Activated CD4-positive, alpha-beta memory T cell treated with anti-CD3 and anti-CD28 coated beads for 36 hours (primary cell): ENCODE measurements around the gene LAMTOR4. TPM values are rescaled to one million over a fixed set of nuclear protein-coding genes. Genes with fewer than 3 reads are reported as not detected.
A peak's percentile ranks its signal among the peaks of the same experiment; 100 is the strongest.

Experiments
- CTCF ChIA-PET: fragments of 350-600 bp; sonication (Branson Sonifier 250); formaldehyde crosslinking; loops from one replicate; lab custom pipeline; 2021; ENCODE audit warnings: antibody characterized with exemption, inconsistent platforms; lab: Charles Lee
- POLR2A ChIA-PET: fragments of 350-600 bp; sonication (Branson Sonifier 250); formaldehyde crosslinking; loops from one replicate; lab custom pipeline; 2021; ENCODE audit warnings: antibody characterized with exemption; lab: Charles Lee
- DNase-seq: peaks from one replicate; pipeline ENCODE4 v3.0.0-alpha.2; 2020
- H3K27ac Mint-ChIP-seq: one replicate; pipeline ENCODE4 v1.8.0; 2021; ENCODE audit warnings: mixed read lengths
- H3K27me3 Mint-ChIP-seq: one replicate; pipeline ENCODE4 v1.8.0; 2021; ENCODE audit warnings: mixed read lengths
- H3K36me3 Mint-ChIP-seq: one replicate; pipeline ENCODE4 v1.8.0; 2021; ENCODE audit warnings: mixed read lengths
- H3K4me1 Mint-ChIP-seq: one replicate; pipeline ENCODE4 v1.8.0; 2021; ENCODE audit warnings: low read depth, mixed read lengths
- H3K4me3 Mint-ChIP-seq: one replicate; pipeline ENCODE4 v1.8.0; 2021; ENCODE audit warnings: mild to moderate bottlenecking, mixed read lengths
- H3K9me3 Mint-ChIP-seq: one replicate; pipeline ENCODE4 v1.8.0; 2021; ENCODE audit warnings: mixed read lengths
- intact Hi-C: fragments of 100-400 bp; cut with micrococcal nuclease; formaldehyde crosslinking; loops from one replicate; pipeline ENCODE4 v1.15.1; 2023
- total RNA-seq, 2 experiments: library from RNA; stranded (reverse); gene quantifications; one replicate each; pipeline ENCODE4 v1.2.3, GENCODE V29; 2021

LAMTOR4 gene
- total RNA-seq, 2 experiments from 2014 or later: 136 to 151 TPM

GRCh38 chr7:100163871-100164270, 15.2 kb downstream of the LAMTOR4 start:
- no peaks in the 10 kb centered on the region for H3K27me3 Mint-ChIP-seq
- no peaks in the 10 kb centered on the region for H3K9me3 Mint-ChIP-seq
- peak overlapping the region; percentile 85 for H3K27ac Mint-ChIP-seq
- intact Hi-C loops: no loop called here
- POLR2A ChIA-PET: interaction anchor here (1.0 kb wide), 1 partner anchor 63 kb away, joined by 3 read pairs; the partner anchor contains the start of genes AP4M1 and MCM7
- peaks cover 59% of the 10 kb centered on the region for H3K4me1 Mint-ChIP-seq
- no peak overlapping the region for H3K4me3 Mint-ChIP-seq
- DNase-seq: no peak
- no peaks in the 10 kb centered on the region for H3K36me3 Mint-ChIP-seq
- CTCF ChIA-PET: interaction anchor here (0.6 kb wide), 1 partner anchor 108 kb away, joined by 5 read pairs; no protein-coding TSS in a partner anchor

GRCh38 chr7:100166317-100166940, 17.7 kb downstream of the LAMTOR4 start:
- intact Hi-C loops: loop anchor here (1.0 kb wide), 1 partner anchor 8 kb away; the partner anchor contains the start of gene TRAPPC14
- DNase-seq: peak; percentile 70
- Mint-ChIP-seq H3K9me3 (no peaks in the 10 kb centered on the region), H3K27ac (peak overlapping the region; percentile 47), H3K4me3 (peak overlapping the region; percentile 40), H3K4me1 (peaks cover 74% of the 10 kb centered on the region), H3K27me3 (peaks cover 2% of the 10 kb centered on the region), H3K36me3 (no peaks in the 10 kb centered on the region)
- ChIA-PET POLR2A (interaction anchor here (1.1 kb wide), 1 partner anchor 40 kb away, joined by 3 read pairs; the partner anchor contains the start of gene MBLAC1), CTCF (interaction anchor here (0.8 to 1.9 kb wide), 4 partner anchors 24 to 466 kb away, joined by 3 to 6 read pairs (median 4); no protein-coding TSS in a partner anchor)

GRCh38 chr7:100166970-100167911, 18.5 kb downstream of the LAMTOR4 start:
- H3K36me3 Mint-ChIP-seq: no peaks in the 10 kb centered on the region
- no peak for DNase-seq
- peak overlapping the region; percentile 72 for H3K4me3 Mint-ChIP-seq
- POLR2A ChIA-PET: interaction anchor here (1.1 kb wide), 1 partner anchor 41 kb away, joined by 3 read pairs; the partner anchor contains the start of gene MBLAC1
- peaks cover 2% of the 10 kb centered on the region for H3K27me3 Mint-ChIP-seq
- intact Hi-C loops: loop anchor here (1.0 kb wide), 1 partner anchor 9 kb away; the partner anchor contains the start of gene TRAPPC14
- H3K9me3 Mint-ChIP-seq: no peaks in the 10 kb centered on the region
- CTCF ChIA-PET: interaction anchor here (0.8 to 1.9 kb wide), 5 partner anchors 23 to 465 kb away, joined by 3 to 6 read pairs (median 4); no protein-coding TSS in a partner anchor
- H3K27ac Mint-ChIP-seq: peak overlapping the region; percentile 47
- H3K4me1 Mint-ChIP-seq: peaks cover 77% of the 10 kb centered on the region

- H3K27me3 Mint-ChIP-seq: peaks cover 2% of the 10 kb centered on the region
- H3K27ac Mint-ChIP-seq: peak overlapping the region; percentile 35
- H3K36me3 Mint-ChIP-seq: no peaks in the 10 kb centered on the region
- POLR2A ChIA-PET: no interaction called here
- intact Hi-C loops: no loop called here
- H3K4me3 Mint-ChIP-seq: peak overlapping the region; percentile 72
- H3K4me1 Mint-ChIP-seq: peaks cover 73% of the 10 kb centered on the region
- CTCF ChIA-PET: interaction anchor here (0.6 to 1.6 kb wide), 3 partner anchors 9 to 51 kb away, joined by 3 to 4 read pairs (median 4); partner anchors contain the start of gene GPC2
- H3K9me3 Mint-ChIP-seq: no peaks in the 10 kb centered on the region
- DNase-seq: no peak
Observed at GRCh38 chr7:100167912-100168323, 19.2 kb downstream of the LAMTOR4 start.

GRCh38 chr7:100169147-100169850, 20.6 kb downstream of the LAMTOR4 start:
- Mint-ChIP-seq H3K36me3 (no peaks in the 10 kb centered on the region), H3K27ac (peak overlapping the region; percentile 36)
- no peak for DNase-seq

GRCh38 chr7:100170101-100170897, 21.6 kb downstream of the LAMTOR4 start:
- H3K9me3 Mint-ChIP-seq: no peaks in the 10 kb centered on the region
- DNase-seq: no peak
- H3K4me3 Mint-ChIP-seq: peak overlapping the region; percentile 53
- H3K36me3 Mint-ChIP-seq: no peaks in the 10 kb centered on the region
- peaks cover 56% of the 10 kb centered on the region for H3K4me1 Mint-ChIP-seq
- intact Hi-C loops: no loop called here
- peaks cover 2% of the 10 kb centered on the region for H3K27me3 Mint-ChIP-seq
- ChIA-PET CTCF (no interaction called here), POLR2A (no interaction called here)
- H3K27ac Mint-ChIP-seq: no peak overlapping the region

More at GRCh38 chr7:100169147-100169850, 20.6 kb downstream of the LAMTOR4 start:
- Mint-ChIP-seq H3K4me1 (peaks cover 59% of the 10 kb centered on the region), H3K27me3 (peaks cover 2% of the 10 kb centered on the region), H3K9me3 (no peaks in the 10 kb centered on the region), H3K4me3 (peak overlapping the region; percentile 9)
- intact Hi-C loops: loop anchor here (1.0 kb wide), 1 partner anchor 8 kb away; the partner anchor contains the start of genes GPC2 and STAG3
- CTCF ChIA-PET: no interaction called here
- POLR2A ChIA-PET: no interaction called here

GRCh38 chr7:100171087-100171681, 22.5 kb downstream of the LAMTOR4 start:
- intact Hi-C loops: no loop called here
- ChIA-PET POLR2A (no interaction called here), CTCF (no interaction called here)
- H3K9me3 Mint-ChIP-seq: no peaks in the 10 kb centered on the region
- no peak overlapping the region for H3K4me3 Mint-ChIP-seq
- no peak for DNase-seq
- H3K27me3 Mint-ChIP-seq: peaks cover 2% of the 10 kb centered on the region
- no peaks in the 10 kb centered on the region for H3K36me3 Mint-ChIP-seq
- H3K4me1 Mint-ChIP-seq: peaks cover 52% of the 10 kb centered on the region
- H3K27ac Mint-ChIP-seq: no peak overlapping the region

GRCh38 chr7:100171840-100172239, 23.1 kb downstream of the LAMTOR4 start:
- Mint-ChIP-seq H3K27ac (no peak overlapping the region), H3K27me3 (peaks cover 2% of the 10 kb centered on the region), H3K9me3 (no peaks in the 10 kb centered on the region), H3K4me1 (peaks cover 51% of the 10 kb centered on the region), H3K36me3 (no peaks in the 10 kb centered on the region), H3K4me3 (peak overlapping the region; percentile 50)
- ChIA-PET CTCF (no interaction called here), POLR2A (interaction anchor here (0.6 kb wide), 1 partner anchor 264 kb away, joined by 4 read pairs; no protein-coding TSS in a partner anchor)
- intact Hi-C loops: no loop called here
- DNase-seq: no peak

GRCh38 chr7:100173806-100174495, 25.2 kb downstream of the LAMTOR4 start:
- Mint-ChIP-seq H3K27me3 (peaks cover 2% of the 10 kb centered on the region), H3K4me1 (peaks cover 37% of the 10 kb centered on the region), H3K4me3 (no peak overlapping the region), H3K9me3 (no peaks in the 10 kb centered on the region), H3K36me3 (no peaks in the 10 kb centered on the region), H3K27ac (no peak overlapping the region)
- no peak for DNase-seq
- ChIA-PET CTCF (interaction anchor here (1.0 kb wide), 1 partner anchor 234 kb away, joined by 3 read pairs; no protein-coding TSS in a partner anchor), POLR2A (no interaction called here)
- intact Hi-C loops: no loop called here

GRCh38 chr7:100174582-100174981, 25.9 kb downstream of the LAMTOR4 start:
- intact Hi-C loops: no loop called here
- Mint-ChIP-seq H3K9me3 (no peaks in the 10 kb centered on the region), H3K27me3 (peaks cover 2% of the 10 kb centered on the region), H3K27ac (no peak overlapping the region), H3K36me3 (no peaks in the 10 kb centered on the region), H3K4me1 (peaks cover 30% of the 10 kb centered on the region), H3K4me3 (no peak overlapping the region)
- no peak for DNase-seq
- POLR2A ChIA-PET: no interaction called here
- CTCF ChIA-PET: no interaction called here
